HCT116 (cell line): ENCODE measurements around the gene MAP2K5. TPM values are rescaled to one million over a fixed set of nuclear protein-coding genes. Genes with fewer than 3 reads are reported as not detected.

Source experiments
- ATAC-seq: fragments of 200-7000 bp; cut with Tn5 transposase; 2 replicates; pipeline ENCODE4 v1.9.1; 2020; ENCODE audit warnings: mild to moderate bottlenecking, moderate library complexity
- BruUV-seq: library from RNA; stranded (reverse); fragments of 400-500 nt; replicated peaks from 2 replicates; lab custom pipeline; 2021; lab: Mats Ljungman, UMichigan
- CTCF ChIA-PET: fragments of 300-600 bp; sonication (Branson Sonifier 250); formaldehyde crosslinking; loops from one replicate; lab custom pipeline; 2021; ENCODE audit warnings: antibody characterized with exemption; lab: Charles Lee
- POLR2A ChIA-PET: fragments of 300-600, 350-600 bp; sonication (Branson Sonifier 250); formaldehyde crosslinking; loops from one replicate; lab custom pipeline; 2021; ENCODE audit warnings: antibody characterized with exemption; lab: Charles Lee
- RAD21 ChIA-PET, 2 experiments: fragments of 300-600 bp; sonication (Branson Sonifier 250); formaldehyde crosslinking; loops; one replicate each; lab custom pipeline; 2023; ENCODE audit warnings: low total read pairs in 2 of 2; ENCODE audit not compliant: uncharacterized antibody in 2 of 2, unreplicated experiment in 2 of 2, low non-redundant PET in 1 of 2; lab: Charles Lee
- DNase-seq: peaks from one replicate; pipeline ENCODE4 v3.0.0-alpha.2; 2010; ENCODE audit warnings: low read depth, low spot score
- H2AFZ ChIP-seq: fragments of 200-600 bp; shearing (Covaris generic), sonication (generic); 2 replicates; pipeline ENCODE4 v1.6.1; 2017; ENCODE audit warnings: low read depth, mixed run types, mixed read lengths, antibody characterized with exemption, low read length; ENCODE audit not compliant: poor library complexity, severe bottlenecking
- H3K27ac ChIP-seq: 2 replicates; pipeline ENCODE4 v1.5.1; 2012; ENCODE audit warnings: low read depth, low read length
- H3K27me3 ChIP-seq: fragments of 200-600 bp; sonication (generic); 2 replicates; pipeline ENCODE4 v1.6.1; 2016; ENCODE audit warnings: mixed run types, low read length, mixed read lengths; ENCODE audit not compliant: insufficient read depth
- H3K36me3 ChIP-seq, 2 experiments: fragments of 200-500 bp in 1 of 2; fragments of 200-600 bp in 1 of 2; sonication (Bioruptor generic) in 1 of 2; sonication (generic) in 1 of 2; 2 replicates each; pipeline versions ENCODE4 v1.5.1 to v1.6.1; 2014 to 2016; ENCODE audit warnings: low read length in 2 of 2, inconsistent platforms in 1 of 2, mixed read lengths in 1 of 2, mixed run types in 1 of 2; ENCODE audit not compliant: insufficient read depth in 2 of 2, control insufficient read depth in 1 of 2
- H3K4me1 ChIP-seq, 2 experiments: fragments of 200-600 bp in 1 of 2; sonication (generic) in 1 of 2; 2 replicates each; pipeline versions ENCODE4 v1.5.1 to v1.6.1; 2012 to 2017; ENCODE audit warnings: low read length in 2 of 2, inconsistent platforms in 1 of 2, mild to moderate bottlenecking in 1 of 2, mixed read lengths in 1 of 2, mixed run types in 1 of 2, moderate library complexity in 1 of 2; ENCODE audit not compliant: insufficient read depth in 2 of 2, control insufficient read depth in 1 of 2
- H3K4me2 ChIP-seq: fragments of 200-600 bp; sonication (generic); 2 replicates; pipeline ENCODE4 v1.6.1; 2017; ENCODE audit warnings: mixed run types, low read length, mixed read lengths
- H3K4me3 ChIP-seq, 2 experiments: fragments of 200-600 bp in 1 of 2; sonication (generic) in 1 of 2; replicated peaks in 1 of 2; 2 replicates each; pipeline ENCODE4 v1.5.1; 2011 to 2016; ENCODE audit warnings: low read length in 2 of 2, control low read depth in 1 of 2, low read depth in 1 of 2, mild to moderate bottlenecking in 1 of 2, mixed read lengths in 1 of 2, mixed run types in 1 of 2
- H3K79me2 ChIP-seq: fragments of 200-600 bp; sonication (generic); 2 replicates; pipeline ENCODE4 v1.6.1; 2017; ENCODE audit warnings: mild to moderate bottlenecking, mixed run types, low read length, moderate library complexity, mixed read lengths; ENCODE audit not compliant: insufficient read depth
- H3K9ac ChIP-seq: fragments of 200-600 bp; sonication (generic); 2 replicates; pipeline ENCODE4 v1.6.1; 2016; ENCODE audit warnings: low read length, mixed read lengths
- H3K9me2 ChIP-seq: fragments of 200-600 bp; sonication (generic), shearing (Covaris generic); 2 replicates; pipeline ENCODE4 v1.6.1; 2017; ENCODE audit warnings: mixed run types, mild to moderate bottlenecking, moderate library complexity; ENCODE audit not compliant: insufficient read depth
- H3K9me3 ChIP-seq, 2 experiments: fragments of 200-500 bp in 1 of 2; fragments of 200-600 bp in 1 of 2; sonication (Bioruptor generic) in 1 of 2; sonication (generic) in 1 of 2; 2 replicates each; pipeline ENCODE4 v1.6.1; 2014 to 2017; ENCODE audit warnings: low read length in 2 of 2, mixed read lengths in 2 of 2, inconsistent platforms in 1 of 2, low read depth in 1 of 2, mild to moderate bottlenecking in 1 of 2, mixed run types in 1 of 2, moderate library complexity in 1 of 2; ENCODE audit not compliant: control insufficient read depth in 1 of 2, insufficient read depth in 1 of 2
- H4K20me1 ChIP-seq: fragments of 200-600 bp; sonication (generic), shearing (Covaris generic); 2 replicates; pipeline ENCODE4 v1.6.1; 2017; ENCODE audit warnings: mixed run types, mild to moderate bottlenecking, moderate library complexity; ENCODE audit not compliant: insufficient read depth
- ATF3 ChIP-seq: IDR thresholded peaks from 2 replicates; pipeline ENCODE4 v1.6.1; 2012
- CBX3 ChIP-seq: IDR thresholded peaks from 2 replicates; pipeline ENCODE4 v1.6.1; 2012; ENCODE audit warnings: low read depth
- CEBPB ChIP-seq: IDR thresholded peaks from 2 replicates; pipeline ENCODE4 v1.6.1; 2012; ENCODE audit warnings: low read depth
- CTCF ChIP-seq, 3 experiments: fragments of 200-600 bp in 1 of 3; sonication (generic) in 1 of 3; IDR thresholded peaks in 2 of 3; conservative IDR thresholded peaks in 1 of 3; 2 replicates each; pipeline ENCODE4 v1.5.1; 2012 to 2017; ENCODE audit warnings: low read depth in 2 of 3, low read length in 2 of 3, antibody characterized with exemption in 1 of 3, borderline replicate concordance in 1 of 3, control low read depth in 1 of 3, mild to moderate bottlenecking in 1 of 3, mixed read lengths in 1 of 3, mixed run types in 1 of 3, moderate library complexity in 1 of 3; ENCODE audit not compliant: insufficient read depth in 1 of 3
- EGR1 ChIP-seq: IDR thresholded peaks from 2 replicates; pipeline ENCODE4 v1.6.1; 2012; ENCODE audit warnings: low read depth
- FOSL1 ChIP-seq: IDR thresholded peaks from 2 replicates; pipeline ENCODE4 v1.6.1; 2012; ENCODE audit warnings: low read depth
- JUND ChIP-seq: IDR thresholded peaks from 2 replicates; pipeline ENCODE4 v1.6.1; 2012
- MAX ChIP-seq: IDR thresholded peaks from 2 replicates; pipeline ENCODE4 v1.6.1; 2012
- POLR2A ChIP-seq: IDR thresholded peaks from 2 replicates; pipeline ENCODE4 v1.7.0; 2011; ENCODE audit warnings: borderline replicate concordance; ENCODE audit not compliant: insufficient read depth, insufficient read length; ENCODE audit errors: extremely low read depth
- POLR2AphosphoS5 ChIP-seq: IDR thresholded peaks from 2 replicates; pipeline ENCODE4 v1.6.1; 2011; ENCODE audit warnings: mild to moderate bottlenecking, low read depth, low read length, moderate library complexity
- REST ChIP-seq: IDR thresholded peaks from 2 replicates; pipeline ENCODE4 v1.6.1; 2012; ENCODE audit warnings: low read depth
- SIN3A ChIP-seq: IDR thresholded peaks from 2 replicates; pipeline ENCODE4 v1.6.1; 2012; ENCODE audit warnings: low read depth
- SP1 ChIP-seq: IDR thresholded peaks from 2 replicates; pipeline ENCODE4 v1.6.1; 2012; ENCODE audit warnings: low read depth
- SRF ChIP-seq: IDR thresholded peaks from 2 replicates; pipeline ENCODE4 v1.6.1; 2012; ENCODE audit warnings: low read depth
- TCF7L2 ChIP-seq: IDR thresholded peaks from 2 replicates; pipeline ENCODE4 v1.7.0; 2011; ENCODE audit warnings: borderline replicate concordance, inconsistent platforms; ENCODE audit not compliant: insufficient read depth, insufficient read length; ENCODE audit errors: extremely low read depth
- YY1 ChIP-seq: IDR thresholded peaks from 2 replicates; pipeline ENCODE4 v1.6.1; 2011; ENCODE audit warnings: low read length, low read depth, moderate library complexity, mild to moderate bottlenecking; ENCODE audit not compliant: insufficient replicate concordance; ENCODE audit errors: extremely low read depth
- ZBTB33 ChIP-seq: IDR thresholded peaks from 2 replicates; pipeline ENCODE4 v1.6.1; 2011; ENCODE audit warnings: mild to moderate bottlenecking, low read length, moderate library complexity; ENCODE audit not compliant: insufficient replicate concordance; ENCODE audit errors: extremely low read depth
- ZFX ChIP-seq: fragments of 450-650 bp; IDR thresholded peaks from 2 replicates; pipeline ENCODE4 v1.6.1; 2017
- ZNF274 ChIP-seq: fragments of 200-500 bp; sonication (Bioruptor generic); IDR thresholded peaks from 2 replicates; pipeline ENCODE4 v1.6.1; 2014; ENCODE audit warnings: mild to moderate bottlenecking, low read depth, low read length, inconsistent platforms
- intact Hi-C: fragments of 100-400 bp; cut with micrococcal nuclease; formaldehyde crosslinking; loops from 2 replicates; pipeline ENCODE4 v1.10.0; 2022
- total RNA-seq: library from RNA; stranded (reverse); gene quantifications from one replicate; pipeline ENCODE4 v1.2.1, GENCODE V29; 2021; ENCODE audit not compliant: unreplicated experiment

The MAP2K5 gene
- total RNA-seq, 1 experiment from 2014 or later, result 15.6 TPM

- ChIA-PET CTCF (no interaction called here), RAD21 (no interaction called here)
- Histone ChIP-seq H3K4me3 (no peak overlapping the region), H2AFZ (no peak overlapping the region), H3K36me3 (no peaks in the 10 kb centered on the region; a peak in 1 of 4 replicates), H3K79me2 (no peaks in the 10 kb centered on the region), H3K9me2 (no peaks in the 10 kb centered on the region), H4K20me1 (no peaks in the 10 kb centered on the region), H3K27me3 (no peaks in the 10 kb centered on the region)
- TF ChIP-seq ATF3 (no peak), SIN3A (no peak), CTCF (IDR thresholded peaks at IDR 0.05 in 2 of 3, conservative IDR thresholded peaks at IDR 0.05 in 1 of 3; ENCODE audit: borderline replicate concordance in 1 of 3, insufficient read depth in 1 of 3, low read depth in 2 of 3, low read length in 2 of 3) (no peak), REST (no peak), POLR2AphosphoS5 (no peak), ZNF274 (no peak), POLR2A (no peak), TCF7L2 (no peak), SRF (no peak), FOSL1 (no peak), EGR1 (no peak), CEBPB (no peak), MAX (no peak), CBX3 (no peak), ZFX (no peak), JUND (no peak), YY1 (no peak), ZBTB33 (no peak), SP1 (no peak)
- TF ChIP-seq, all 23 proteins: peak for 0
- ATAC-seq (no peak), DNase-seq (no peak)
- Histone ChIP-seq H3K9me3 (no peaks in the 10 kb centered on the region), H3K4me1 (no peaks in the 10 kb centered on the region), H3K4me2 (no peak overlapping the region), H3K27ac (no peak overlapping the region), H3K9ac (no peak overlapping the region)
- POLR2A ChIA-PET, result no interaction called here
- BruUV-seq, result no TSS peak
- intact Hi-C loops, result no loop called here
Observed at GRCh38 chr15:67618297-67618696, 75.8 kb downstream of the MAP2K5 start.
